ENCODE results near the gene KRTAP24-1.

KRTAP24-1 gene, protein sequence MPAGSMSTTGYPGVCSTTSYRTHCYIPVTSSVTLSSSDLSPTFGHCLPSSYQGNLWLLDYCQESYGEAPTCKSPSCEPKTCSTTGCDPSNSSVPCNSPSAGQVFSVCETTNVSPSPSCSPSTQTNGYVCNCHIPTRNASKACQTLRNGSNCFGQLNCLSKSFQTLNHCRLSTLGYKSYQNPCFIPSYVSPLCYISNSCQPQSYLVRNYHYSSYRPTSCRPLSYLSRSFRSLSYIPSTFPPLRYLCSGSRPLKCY

DNA sequence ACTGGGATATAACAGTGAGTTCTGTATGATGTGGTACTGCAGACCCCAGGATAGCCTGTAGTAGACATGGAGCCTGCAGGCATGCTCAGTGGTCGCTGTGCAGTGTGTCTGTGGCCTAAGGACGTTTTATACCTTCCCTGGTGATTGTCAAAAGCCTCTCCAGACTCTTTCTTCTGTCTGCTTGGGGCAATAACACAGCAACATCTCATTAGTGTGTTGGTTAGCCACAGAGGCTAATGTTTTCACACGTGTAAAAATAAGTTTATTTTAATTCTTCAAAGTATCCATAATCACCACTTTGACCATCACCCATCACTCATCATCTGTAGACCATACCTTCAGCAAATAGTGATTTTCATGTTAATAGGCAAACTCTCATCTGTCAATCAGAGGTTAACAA is at the start of gene KRTAP24-1:
TSS of gene KRTAP24-1 (minus strand) at position 101 of the 400 bp plus-strand sequence. CDS start at position 83, 18 bp downstream.
- DNase-seq: no peak

GRCh38 chr21:30329203-30329875 is 46.6 kb upstream of the KRTAP24-1 start:
- no peak for DNase-seq

DNA sequence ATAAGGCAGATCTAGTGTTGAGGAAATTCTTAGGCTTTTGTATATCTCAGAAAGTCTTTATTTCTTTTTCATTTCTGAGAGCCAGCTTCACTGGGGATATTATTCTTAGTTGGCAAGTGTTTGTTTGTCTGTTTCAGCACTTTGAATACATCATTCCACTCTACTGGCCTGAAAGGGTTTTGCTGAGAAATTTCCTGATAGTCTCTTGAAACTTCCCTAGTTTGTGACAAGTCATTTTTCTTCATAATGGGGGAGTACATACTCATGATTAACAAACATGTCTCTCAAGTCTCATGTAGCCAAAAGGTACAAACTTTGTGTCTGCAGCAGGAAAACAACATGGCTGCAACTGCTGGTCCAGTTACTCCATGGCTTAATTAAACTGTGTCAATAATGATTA is 43.6 kb upstream of the KRTAP24-1 start:
- no peak for DNase-seq

- no peak for DNase-seq
Measured at GRCh38 chr21:30320215-30320614, 37.5 kb upstream of the KRTAP24-1 start, which contains the start of gene KRTAP26-1. KRTAP26-1 (minus strand) TSS chr21:30320315; CDS start chr21:30320035, 280 bp downstream.

- no peak for DNase-seq
Measured at GRCh38 chr21:30315701-30316100, 33.0 kb upstream of the KRTAP24-1 start.

DNA sequence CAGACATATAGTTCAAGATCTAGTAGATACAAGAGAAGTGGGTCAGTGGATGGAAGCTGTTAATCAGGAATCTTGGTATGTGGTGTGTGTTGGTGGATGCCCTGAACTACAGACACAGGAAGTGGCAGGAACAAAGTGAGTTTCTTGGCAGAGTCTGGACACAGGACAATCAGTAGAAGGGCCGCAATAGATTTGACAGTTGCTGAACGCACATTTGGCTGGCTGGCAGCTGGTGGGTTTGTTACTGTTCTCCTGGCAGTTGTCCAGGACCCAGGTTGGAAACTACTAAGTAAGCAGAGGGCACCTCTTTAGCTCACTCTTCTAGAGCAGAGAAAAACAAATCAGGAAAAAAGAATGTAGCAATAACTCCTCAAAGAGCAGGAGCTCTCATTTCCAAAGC is 24.1 kb upstream of the KRTAP24-1 start:
- no peak for DNase-seq

GRCh38 chr21:30305136-30305535 is 22.4 kb upstream of the KRTAP24-1 start:
- DNase-seq: no peak

DNA sequence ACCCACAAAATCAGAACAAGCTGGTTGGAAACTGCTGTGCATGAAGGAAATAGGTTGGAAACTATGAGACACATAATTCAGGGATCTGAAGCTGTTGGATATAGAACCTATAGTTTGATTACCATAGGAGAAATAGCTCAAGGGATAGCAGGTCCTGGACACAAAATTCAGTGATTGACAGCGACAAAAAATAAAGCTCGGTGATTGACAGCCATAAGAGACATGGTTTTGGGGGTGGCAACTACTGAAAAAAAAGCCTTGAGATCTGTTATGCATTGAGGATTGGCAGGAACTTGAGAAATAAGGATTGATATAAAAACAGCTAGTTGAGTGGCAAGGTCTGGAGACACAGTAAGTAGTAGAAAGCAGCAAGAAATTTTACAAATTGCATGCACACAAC is 6.5 kb upstream of the KRTAP24-1 start, which contains the start of gene KRTAP25-1:
TSS of gene KRTAP25-1 (minus strand) at position 300 of the 400 bp plus-strand sequence. CDS start at position 276, 24 bp downstream.
- no peak for DNase-seq

DNA sequence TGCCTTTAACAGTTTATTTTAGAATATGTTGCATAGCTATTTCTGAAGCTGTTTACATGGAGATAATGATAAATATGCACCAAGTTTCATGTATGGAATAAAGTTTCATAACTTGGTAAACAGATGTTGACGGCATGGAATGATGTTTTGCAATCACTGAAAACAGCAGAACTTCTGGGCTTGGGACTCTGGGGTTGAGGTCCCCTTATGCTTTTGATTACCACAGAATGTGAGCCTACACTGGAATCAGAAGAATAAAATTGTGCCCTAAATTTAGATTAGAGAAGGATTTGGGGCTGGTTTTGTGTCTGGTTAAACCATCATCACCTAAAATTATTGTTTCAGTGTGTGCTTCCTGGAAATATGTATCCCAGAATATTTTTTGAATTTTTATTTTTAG is 11.1 kb downstream of the KRTAP24-1 start:
- DNase-seq: no peak

DNA sequence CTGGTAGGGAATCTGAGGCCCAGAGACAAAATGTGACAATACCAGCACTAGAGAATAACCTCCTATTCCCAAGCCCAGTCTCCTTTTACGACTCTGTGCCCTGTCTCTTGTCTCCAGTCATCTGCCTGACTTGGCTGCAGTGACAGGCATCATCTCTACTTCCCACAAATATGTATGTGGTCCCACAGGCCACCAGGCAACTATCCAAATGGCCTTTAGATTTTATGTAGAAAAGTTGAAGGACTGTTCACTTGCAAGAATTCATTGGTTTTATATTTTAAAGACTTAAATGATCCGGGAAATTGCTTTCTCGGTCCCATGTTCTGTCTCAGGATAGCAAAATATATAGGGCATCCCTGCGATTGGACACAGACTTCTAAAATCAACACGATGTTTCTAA is 11.6 kb downstream of the KRTAP24-1 start:
- no peak for DNase-seq

GRCh38 chr21:30269803-30270530 is 12.8 kb downstream of the KRTAP24-1 start:
- DNase-seq: no peak

GRCh38 chr21:30268608-30269197 is 14.0 kb downstream of the KRTAP24-1 start:
- no peak for DNase-seq

GRCh38 chr21:30257773-30258172 is 25.0 kb downstream of the KRTAP24-1 start:
- no peak for DNase-seq

GRCh38 chr21:30256100-30256499 is 26.6 kb downstream of the KRTAP24-1 start:
- no peak for DNase-seq

- no peak for DNase-seq
Measured at GRCh38 chr21:30255679-30256078, 27.1 kb downstream of the KRTAP24-1 start.

GRCh38 chr21:30251781-30252180 is 31.0 kb downstream of the KRTAP24-1 start:
- no peak for DNase-seq

DNA sequence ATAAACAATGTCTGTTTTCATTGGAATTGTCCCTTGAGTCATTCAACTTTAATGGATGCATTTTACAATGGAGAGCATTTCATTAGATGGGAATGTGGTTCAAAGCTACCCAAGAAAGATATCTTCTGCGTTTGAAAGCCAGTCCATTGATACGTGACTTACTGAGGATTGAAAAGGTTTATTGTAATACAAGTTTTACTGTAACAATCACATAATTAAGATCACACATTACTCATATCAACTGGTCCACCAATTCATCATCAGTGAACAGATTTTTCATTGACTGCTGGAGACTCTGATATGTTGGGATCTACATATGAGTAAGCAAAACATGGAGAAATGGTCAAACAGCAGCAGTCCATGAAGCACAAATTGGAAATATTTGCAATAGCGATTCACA is 32.8 kb downstream of the KRTAP24-1 start:
- DNase-seq: no peak

DNA sequence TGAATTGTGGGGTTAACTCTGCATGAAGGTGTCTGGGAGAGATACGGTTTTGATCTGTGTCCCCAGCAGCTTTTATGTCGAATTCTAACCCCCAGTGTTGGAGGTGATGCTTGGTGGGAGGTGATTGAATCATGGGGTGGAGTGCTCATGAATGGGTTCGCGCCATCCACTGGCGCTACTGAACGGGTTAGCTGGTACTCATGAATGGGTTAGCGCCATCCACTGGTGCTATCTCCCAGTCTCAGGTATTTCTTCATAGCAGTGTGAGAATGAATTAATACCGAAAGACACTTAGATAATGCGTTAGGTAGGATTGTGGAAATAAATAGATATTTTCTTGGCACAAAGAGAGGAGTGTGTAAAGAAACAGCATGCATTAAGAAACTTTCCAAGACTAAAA is 33.9 kb downstream of the KRTAP24-1 start:
- no peak for DNase-seq

GRCh38 chr21:30245061-30245460 is 37.7 kb downstream of the KRTAP24-1 start:
- no peak for DNase-seq

DNA sequence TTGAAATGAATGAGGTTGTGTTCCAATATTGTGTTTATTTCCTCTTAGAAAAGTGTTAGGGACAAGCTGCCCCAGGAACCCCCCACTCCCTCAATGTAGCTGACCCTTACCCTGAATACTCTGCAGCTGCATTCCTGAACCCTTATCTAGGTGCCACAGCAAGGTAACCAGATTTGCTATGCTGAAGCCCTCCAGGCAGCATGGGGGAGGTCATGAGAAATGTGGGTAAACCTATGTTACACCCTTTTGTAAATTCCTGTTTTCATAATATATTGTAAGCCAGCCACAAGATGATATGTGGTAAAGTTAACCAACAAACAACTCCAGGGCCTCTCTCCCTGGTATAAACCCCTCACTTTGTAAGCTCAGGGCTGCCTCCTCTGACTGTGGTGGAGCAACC is 39.1 kb downstream of the KRTAP24-1 start:
- DNase-seq: no peak

DNA sequence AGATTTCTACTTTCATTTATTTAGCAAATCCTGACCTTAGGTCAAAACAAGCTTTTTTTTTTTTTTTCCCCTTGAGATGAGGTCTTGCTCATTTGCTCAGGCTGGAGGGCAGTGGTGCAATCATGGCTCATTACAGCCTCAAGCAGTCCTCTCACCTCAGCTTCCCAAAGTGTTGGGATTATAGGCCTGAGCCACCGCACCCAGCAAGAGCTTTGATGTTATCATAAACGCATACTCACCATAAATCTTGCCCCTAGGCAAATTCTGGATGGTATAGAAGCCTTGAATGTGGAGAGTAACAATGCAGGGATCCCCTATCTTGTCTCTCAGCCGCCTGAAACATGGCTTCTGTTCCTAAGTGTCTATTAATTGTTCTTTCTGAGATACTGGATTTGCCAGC is 42.1 kb downstream of the KRTAP24-1 start:
- no peak for DNase-seq

- DNase-seq: no peak
Measured at GRCh38 chr21:30238168-30238567, 44.6 kb downstream of the KRTAP24-1 start.

DNA sequence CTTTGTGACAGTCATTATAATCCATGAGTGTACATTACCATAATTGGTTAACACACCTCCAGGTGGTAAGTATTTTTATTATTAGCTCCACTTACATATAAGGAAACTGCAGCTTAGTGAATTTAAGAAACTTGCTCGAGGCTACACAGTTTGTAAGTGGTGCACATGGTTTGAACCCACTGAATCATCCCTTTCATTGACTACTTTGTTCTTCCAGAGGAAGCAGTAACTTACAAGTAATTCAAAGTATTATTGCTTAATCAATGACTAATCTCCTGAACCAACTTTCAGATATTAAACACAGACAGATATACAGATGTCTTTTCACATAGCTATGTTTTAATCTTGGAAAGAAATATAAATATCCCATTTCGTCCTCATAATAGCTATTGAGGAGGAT is 48.1 kb downstream of the KRTAP24-1 start:
- no peak for DNase-seq
